Stromal cell of bone marrow (primary cell): ENCODE results near the gene PLEKHG5.

ENCODE experiments used
- DNase-seq: peaks from one replicate; pipeline ENCODE4 v3.0.0-alpha.2; 2012; ENCODE audit warnings: low read depth

Gene PLEKHG5

DNA sequence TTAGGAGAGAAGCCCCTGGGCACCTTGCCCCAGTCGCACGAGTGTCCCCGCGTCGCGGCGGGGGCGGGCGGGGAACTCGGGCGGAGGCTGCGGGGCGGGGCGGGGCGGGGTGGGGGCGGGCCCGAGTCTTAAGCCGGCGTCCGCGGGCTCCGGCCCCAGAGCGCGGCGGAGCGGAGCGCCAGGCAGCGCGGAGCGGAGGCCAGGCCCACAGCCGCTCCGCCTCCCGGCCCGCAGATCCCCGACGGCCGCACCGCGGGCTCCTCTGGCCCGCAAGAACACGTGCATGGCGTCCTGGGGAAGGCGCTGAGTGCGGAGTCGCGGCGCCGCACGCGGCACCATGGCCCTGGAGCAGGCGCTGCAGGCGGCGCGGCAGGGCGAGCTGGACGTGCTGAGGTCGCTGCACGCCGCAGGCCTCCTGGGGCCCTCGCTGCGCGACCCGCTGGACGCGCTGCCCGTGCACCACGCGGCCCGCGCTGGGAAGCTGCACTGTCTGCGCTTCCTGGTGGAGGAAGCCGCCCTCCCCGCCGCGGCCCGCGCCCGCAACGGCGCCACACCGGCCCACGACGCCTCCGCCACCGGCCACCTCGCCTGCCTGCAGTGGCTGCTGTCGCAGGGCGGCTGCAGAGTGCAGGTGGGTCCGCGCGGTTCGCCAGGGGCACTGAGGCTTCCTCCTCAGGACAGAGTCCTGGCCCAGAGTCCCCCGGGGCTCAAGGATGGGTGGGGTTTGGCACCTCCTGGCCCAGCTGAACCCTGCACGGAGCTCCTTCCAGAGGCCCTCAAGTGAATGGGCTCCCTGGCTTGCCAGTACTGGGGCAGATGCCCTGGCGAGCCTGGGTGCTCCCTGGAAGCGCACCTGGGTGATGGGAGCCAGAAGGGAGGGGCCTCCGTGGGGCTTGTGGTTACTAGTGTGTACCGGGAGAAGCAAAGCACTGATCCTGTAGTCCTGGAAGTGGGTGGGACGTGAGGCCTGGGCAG is 66.6 kb downstream of the PLEKHG5 start, which contains the start of gene ESPN:
Gene ESPN (plus strand): TSS at position 158 of the 975 bp plus-strand sequence. CDS start 180 bp downstream, at position 338.
- no peak for DNase-seq

DNA sequence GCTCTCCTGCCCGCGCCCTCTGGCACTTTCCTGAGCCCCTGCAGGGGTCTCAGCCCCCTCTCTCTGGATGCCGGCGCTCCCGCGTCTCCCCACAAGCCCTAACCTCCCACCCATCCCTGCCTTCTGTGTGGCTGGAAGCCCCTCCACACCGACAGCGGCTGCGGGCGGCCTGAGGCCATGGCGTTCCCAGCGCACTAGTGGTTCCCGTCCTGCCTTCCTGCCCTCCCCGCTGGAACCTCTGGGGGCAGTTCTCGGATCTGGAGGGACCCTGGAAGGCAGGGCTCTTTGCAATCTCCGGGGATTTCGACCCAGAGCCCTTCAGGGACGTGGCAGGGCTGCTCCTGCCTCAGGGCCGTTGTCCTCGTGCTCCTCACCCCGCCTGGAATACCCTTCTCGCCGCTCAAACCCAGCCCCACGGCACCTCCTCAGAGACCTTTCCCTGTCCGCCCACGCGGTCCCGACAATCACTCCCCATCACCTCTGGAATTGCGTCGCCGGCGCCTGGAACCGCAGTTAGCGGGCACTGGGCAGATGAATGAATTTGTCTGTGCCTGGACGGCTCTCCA is 67.4 kb downstream of the PLEKHG5 start:
- no peak for DNase-seq

DNA sequence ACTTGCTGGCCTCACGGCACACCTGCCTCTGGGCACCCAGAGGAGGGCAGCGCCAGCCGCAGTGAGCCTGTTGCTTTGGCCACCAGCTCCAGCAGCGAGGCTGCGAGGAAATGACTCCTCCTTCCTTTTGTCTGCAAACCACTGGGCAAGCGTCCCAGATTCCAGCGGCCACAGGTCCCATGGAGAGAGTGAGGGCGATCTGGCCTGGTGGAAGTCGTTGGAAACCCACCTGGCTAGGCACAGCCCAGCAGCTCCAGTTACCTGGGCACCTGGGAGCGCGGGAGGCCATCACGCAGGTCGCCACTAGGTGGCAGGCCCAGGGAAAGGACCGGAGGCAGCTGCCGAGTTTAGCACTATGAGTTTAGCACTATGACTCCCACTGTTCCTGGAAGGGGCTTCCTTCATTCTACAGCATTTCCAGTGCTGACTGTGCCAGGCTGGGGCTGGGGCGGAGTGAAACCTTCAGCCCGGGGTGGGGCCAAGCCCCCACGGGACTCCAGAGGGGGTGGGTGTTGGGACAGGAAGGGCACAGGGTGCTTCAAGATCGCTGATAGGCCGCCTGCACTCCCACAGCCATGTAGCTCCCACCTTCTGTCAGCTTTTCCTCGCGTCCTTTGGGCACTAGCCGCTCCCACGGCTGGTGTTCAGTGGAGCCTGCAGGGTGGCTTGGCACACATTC is 68.0 kb downstream of the PLEKHG5 start:
- DNase-seq, result no peak

DNA sequence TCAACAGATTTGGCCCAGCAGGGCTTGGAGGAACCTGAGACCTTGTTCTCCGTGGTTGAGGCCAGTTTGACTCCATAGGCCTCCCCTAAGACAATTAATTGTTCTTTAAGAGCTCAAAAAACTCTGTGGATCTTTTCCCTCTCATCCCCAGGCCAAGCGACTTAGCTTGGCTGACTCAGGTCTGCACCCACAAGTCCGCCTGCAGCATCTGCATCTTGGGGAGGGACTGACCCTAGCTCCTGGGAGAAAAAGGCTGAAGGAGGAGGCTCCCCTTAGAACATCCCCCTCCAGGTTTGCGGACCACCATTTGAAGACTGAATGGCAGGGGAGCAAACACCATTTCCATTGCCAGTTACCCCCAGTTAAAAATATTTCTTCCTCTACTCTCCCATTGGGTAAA is 70.2 kb downstream of the PLEKHG5 start:
- no peak for DNase-seq

DNA sequence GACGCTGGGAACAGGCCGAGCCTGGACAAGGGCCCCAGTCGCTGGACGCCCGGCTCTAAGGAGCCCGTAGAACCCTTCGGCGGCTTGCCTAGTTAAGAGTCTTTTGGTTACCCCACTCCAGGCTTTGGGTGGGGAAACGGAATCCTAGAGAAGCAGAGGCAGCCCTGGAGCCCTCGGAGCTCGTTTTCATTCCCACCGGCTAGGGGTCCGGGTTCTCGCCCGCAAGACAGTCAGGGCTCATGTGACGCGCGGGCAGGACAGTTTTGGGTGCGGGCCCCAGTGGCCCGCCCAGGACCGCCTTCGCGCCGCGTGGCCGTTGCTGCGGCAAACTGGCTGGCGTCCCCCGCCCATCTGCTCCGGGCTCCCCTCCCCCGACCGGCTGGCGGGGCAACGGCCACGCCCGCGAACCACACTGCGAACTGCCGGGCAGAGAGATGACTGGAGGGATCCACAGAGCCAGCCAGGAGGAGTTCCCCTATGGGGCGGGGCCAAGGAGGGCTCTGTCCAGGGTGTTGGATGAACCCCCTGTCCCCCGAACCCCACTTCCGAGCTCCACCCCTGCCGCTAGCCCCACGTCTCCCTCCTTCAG is 70.9 kb downstream of the PLEKHG5 start:
- DNase-seq, result no peak

DNA sequence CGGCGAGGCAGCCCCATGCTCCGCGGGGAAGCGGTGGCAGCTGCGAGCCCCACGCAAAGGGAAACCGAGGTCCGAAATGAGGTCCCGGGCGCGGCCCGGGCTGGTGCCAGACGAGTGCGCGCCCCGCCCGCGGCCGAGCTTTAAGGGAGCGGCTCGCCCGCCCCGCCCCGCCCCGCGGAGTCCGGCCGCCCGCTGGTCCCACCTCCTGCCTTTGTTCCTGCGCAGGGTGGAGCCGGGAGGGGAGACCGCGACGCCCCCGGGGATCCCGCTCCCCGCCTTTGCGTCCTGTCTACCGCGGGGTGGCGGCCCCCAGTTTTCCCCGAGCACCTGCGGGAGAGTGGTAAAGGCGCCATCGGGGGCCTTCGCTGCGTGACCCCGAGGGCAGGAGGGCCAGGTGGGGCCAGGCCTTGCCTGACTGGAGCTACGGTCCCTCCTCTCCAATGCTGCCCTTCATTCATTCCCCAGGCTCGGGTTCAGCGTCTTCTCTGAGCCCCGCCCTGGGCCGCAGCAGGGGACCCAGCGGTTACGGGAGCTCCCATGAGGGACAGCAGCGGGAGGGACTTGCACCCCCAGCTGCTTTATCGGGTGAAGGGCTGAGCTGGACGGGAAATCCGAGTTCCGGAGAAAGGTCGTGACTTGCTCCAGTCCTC is 71.5 kb downstream of the PLEKHG5 start, which contains the start of gene HES2:
Gene HES2 (minus strand): TSS at position 116 of the 650 bp plus-strand sequence. CDS start 99 bp downstream, at position 17.
- no peak for DNase-seq

DNA sequence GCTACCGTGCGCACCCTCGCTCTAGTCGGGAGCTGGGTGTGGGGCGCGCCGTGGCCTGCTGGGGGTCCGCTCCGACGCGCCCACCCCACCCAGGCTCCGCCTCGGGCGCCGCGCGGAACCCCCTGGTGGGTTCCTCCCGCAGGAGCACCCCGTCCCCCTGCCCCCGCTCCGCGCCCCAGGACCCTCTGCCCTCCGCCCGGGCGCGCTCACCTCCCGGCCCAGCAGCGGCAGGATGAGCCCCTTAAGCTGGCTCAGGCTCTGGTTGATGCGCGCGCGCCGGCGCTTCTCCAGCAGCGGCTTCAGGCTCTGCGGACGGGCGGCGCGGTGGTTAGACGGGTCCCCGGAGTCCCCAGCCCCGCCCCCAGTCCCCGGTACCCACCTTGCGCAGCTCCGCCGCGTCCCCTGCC is 72.1 kb downstream of the PLEKHG5 start:
- no peak for DNase-seq

DNA sequence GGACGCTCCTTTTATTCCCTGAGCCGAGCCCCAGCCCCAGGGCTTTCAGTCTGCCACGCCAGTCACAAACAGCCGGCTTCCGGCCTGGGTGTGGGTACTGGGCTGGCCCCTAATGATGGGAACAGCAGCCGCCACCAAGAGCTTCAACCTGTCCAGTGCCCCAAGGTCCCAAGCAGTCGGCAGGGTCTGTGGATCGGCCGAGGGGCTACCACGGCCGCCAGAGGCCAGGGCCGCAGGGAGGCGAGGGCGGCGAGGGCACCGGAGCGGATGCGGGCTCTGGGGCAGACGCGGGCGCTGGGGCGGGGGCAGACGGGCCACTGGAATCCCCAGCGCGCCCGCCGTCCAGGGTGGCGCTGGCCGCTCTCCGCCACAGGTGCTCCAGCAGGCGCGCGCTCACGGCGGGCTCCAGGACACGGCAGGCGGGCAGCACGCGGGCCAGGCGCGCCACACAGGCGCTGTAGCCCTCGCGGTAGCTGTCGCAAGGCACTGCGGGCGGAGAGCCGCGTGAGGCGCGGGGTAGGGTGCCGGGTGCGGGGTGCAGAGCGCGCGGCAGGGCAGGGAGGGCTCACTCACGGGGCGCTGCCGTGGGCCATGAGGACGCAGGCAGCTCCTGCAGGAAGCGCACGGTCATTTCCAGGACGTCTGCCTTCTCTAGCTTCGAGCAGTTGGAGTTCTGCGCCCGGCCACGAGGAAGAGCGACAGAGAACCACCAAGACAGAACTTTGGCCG is 72.6 kb downstream of the PLEKHG5 start:
- DNase-seq, result no peak

DNA sequence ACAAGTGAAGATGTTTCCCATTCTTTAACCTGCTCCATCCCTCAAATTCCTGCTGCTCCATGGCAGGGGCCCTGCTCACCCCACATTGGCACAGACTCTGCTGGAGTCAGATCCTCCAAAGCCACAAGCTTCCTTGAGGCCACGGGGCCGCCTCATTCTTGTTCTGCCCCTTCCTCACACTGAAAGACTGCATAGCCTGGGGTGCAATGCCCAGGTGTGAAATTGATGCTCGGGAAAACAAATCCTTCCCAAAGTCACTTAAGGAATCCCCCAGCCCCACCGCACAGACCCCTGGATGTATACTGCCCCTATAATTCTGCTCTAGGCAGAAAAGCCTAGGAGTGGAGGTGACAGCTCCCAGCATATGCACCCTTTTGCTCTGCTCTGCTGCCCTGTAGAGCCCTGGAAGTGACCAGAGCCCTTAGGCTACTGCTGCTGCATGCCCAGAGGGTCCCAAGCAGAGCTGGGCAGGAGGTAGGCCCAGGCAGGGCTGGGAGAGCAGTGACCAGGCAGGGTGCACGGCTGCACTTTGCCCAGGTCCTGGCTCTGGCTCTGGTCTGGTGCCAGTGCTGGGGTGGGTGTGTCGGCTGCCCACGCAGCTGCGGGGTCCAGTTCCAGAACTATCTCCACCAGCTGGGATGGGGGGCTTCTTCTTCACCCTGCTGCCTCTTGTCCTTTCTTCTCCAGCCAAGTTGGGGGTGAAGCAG is 73.4 kb downstream of the PLEKHG5 start:
- no peak for DNase-seq
